Measurements from ENCODE around the gene CCNY. TPM values are rescaled to one million over a fixed set of nuclear protein-coding genes. Genes with fewer than 3 reads are reported as not detected.

CCNY gene
- total RNA-seq, 2 experiments from 2014 or later, result 64.9 to 66.9 TPM

DNA sequence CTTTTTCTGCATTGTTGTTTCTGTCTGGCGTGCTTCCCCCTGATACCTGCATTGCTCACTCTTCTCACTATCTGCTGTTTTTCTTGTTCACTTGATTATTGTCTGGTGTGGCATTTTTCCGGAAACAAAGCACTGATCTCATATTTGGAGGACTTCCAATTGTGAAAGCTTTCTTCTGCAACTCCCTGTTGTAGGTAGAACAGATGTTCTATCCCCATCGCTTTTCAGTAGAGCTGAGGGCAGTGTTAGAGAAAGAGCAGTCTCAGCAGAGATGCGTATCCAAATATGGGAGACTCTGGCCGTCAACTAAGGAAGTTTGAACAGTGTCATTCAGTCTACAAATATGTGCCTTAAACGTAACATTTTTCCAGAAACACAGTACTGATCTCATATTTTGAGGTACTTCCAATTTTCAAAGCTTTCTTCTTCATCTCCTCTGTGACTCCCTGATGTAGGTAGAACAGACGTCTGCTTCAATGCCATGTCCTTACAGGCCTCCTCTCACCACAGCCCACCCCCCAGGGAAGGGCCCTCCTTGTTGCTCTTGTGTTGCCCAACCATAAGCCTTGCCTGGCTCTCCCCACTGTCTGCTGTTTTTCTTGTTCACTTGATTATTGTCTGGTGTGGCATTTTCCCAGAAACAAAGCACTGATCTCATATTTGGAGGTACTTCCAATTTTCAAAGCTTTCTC, 241.8 kb downstream of the CCNY start:
- no peaks in the 10 kb centered on the region for H3K9me3 Mint-ChIP-seq
- peaks cover 19% of the 10 kb centered on the region for H3K36me3 Mint-ChIP-seq (ENCODE audit: low read depth)
- CTCF ChIA-PET, result interaction anchor here (1.3 kb wide), 1 partner anchor 15 kb away, joined by 3 read pairs; no protein-coding TSS in a partner anchor
- peaks cover 6% of the 10 kb centered on the region for H3K36me3 ChIP-seq (ENCODE audit: insufficient read depth, low read length)
- no peak overlapping the region for H3K4me3 ChIP-seq (ENCODE audit: low read length)
- peaks cover 0 to 10% of the 10 kb centered on the region in 2 experiments for H3K9me3 ChIP-seq (ENCODE audit: control insufficient read depth in 1 of 2, insufficient read depth in 1 of 2, low read length in 2 of 2)
- no peaks in the 10 kb centered on the region for H3K4me1 ChIP-seq (ENCODE audit: insufficient read depth, low read length)
- ATAC-seq (ENCODE audit: poor library complexity) (no peak), DNase-seq (no peak)
- no peak overlapping the region for H3K27ac Mint-ChIP-seq
- no peak overlapping the region for H3K4me3 Mint-ChIP-seq
- no peaks in the 10 kb centered on the region for H3K27me3 ChIP-seq (ENCODE audit: control insufficient read depth in 1 of 2, insufficient read depth in 2 of 2, low read length in 2 of 2)
- intact Hi-C loops (cut with DNase I, micrococcal nuclease), result no loop called here
- H3K4me1 Mint-ChIP-seq (ENCODE audit: low read depth), result no peaks in the 10 kb centered on the region
- no peak overlapping the region for H3K27ac ChIP-seq (ENCODE audit: low read depth in 1 of 2, low read length in 2 of 2)
- POLR2A ChIA-PET, result no interaction called here
- H3K27me3 Mint-ChIP-seq, result no peaks in the 10 kb centered on the region
- TF ChIP-seq, protein P1, sequence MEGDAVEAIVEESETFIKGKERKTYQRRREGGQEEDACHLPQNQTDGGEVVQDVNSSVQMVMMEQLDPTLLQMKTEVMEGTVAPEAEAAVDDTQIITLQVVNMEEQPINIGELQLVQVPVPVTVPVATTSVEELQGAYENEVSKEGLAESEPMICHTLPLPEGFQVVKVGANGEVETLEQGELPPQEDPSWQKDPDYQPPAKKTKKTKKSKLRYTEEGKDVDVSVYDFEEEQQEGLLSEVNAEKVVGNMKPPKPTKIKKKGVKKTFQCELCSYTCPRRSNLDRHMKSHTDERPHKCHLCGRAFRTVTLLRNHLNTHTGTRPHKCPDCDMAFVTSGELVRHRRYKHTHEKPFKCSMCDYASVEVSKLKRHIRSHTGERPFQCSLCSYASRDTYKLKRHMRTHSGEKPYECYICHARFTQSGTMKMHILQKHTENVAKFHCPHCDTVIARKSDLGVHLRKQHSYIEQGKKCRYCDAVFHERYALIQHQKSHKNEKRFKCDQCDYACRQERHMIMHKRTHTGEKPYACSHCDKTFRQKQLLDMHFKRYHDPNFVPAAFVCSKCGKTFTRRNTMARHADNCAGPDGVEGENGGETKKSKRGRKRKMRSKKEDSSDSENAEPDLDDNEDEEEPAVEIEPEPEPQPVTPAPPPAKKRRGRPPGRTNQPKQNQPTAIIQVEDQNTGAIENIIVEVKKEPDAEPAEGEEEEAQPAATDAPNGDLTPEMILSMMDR (IDR thresholded peaks at IDR 0.05), result no peak

DNA sequence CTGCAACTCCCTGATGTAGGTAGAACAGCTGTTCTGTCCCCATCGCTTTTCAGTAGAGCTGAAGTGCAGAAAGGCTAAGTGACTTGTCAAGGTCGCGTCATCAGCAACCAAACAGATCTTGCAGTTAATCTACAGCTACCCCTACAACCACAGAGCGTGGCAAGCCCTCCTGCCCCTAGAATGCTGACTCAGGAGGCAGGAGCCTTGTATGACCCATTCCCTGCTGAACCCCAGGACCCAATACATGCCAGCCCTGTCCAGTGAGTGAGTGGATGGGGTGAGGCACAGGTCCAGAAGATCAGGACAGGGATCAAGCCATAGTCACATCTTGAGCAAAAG, 242.3 kb downstream of the CCNY start:
- H3K9me3 ChIP-seq (ENCODE audit: control insufficient read depth in 1 of 2, insufficient read depth in 1 of 2, low read length in 2 of 2), result peaks cover 0 to 10% of the 10 kb centered on the region in 2 experiments
- peaks cover 4% of the 10 kb centered on the region for H3K36me3 ChIP-seq (ENCODE audit: insufficient read depth, low read length)
- Mint-ChIP-seq H3K4me1 (ENCODE audit: low read depth) (no peaks in the 10 kb centered on the region), H3K4me3 (no peak overlapping the region), H3K27ac (no peak overlapping the region), H3K9me3 (no peaks in the 10 kb centered on the region), H3K27me3 (no peaks in the 10 kb centered on the region), H3K36me3 (ENCODE audit: low read depth) (peaks cover 16% of the 10 kb centered on the region)
- H3K27ac ChIP-seq (ENCODE audit: low read depth in 1 of 2, low read length in 2 of 2), result no peak overlapping the region
- ChIA-PET POLR2A (no interaction called here), CTCF (interaction anchor here (1.3 kb wide), 1 partner anchor 15 kb away, joined by 3 read pairs; no protein-coding TSS in a partner anchor)
- ATAC-seq (ENCODE audit: poor library complexity) (no peak), DNase-seq (no peak)
- intact Hi-C loops (cut with DNase I, micrococcal nuclease), result no loop called here
- no peak overlapping the region for H3K4me3 ChIP-seq (ENCODE audit: low read length)
- H3K4me1 ChIP-seq (ENCODE audit: insufficient read depth, low read length), result no peaks in the 10 kb centered on the region
- TF ChIP-seq, protein P1 (IDR thresholded peaks at IDR 0.05), result no peak
- no peaks in the 10 kb centered on the region for H3K27me3 ChIP-seq (ENCODE audit: control insufficient read depth in 1 of 2, insufficient read depth in 2 of 2, low read length in 2 of 2)

DNA sequence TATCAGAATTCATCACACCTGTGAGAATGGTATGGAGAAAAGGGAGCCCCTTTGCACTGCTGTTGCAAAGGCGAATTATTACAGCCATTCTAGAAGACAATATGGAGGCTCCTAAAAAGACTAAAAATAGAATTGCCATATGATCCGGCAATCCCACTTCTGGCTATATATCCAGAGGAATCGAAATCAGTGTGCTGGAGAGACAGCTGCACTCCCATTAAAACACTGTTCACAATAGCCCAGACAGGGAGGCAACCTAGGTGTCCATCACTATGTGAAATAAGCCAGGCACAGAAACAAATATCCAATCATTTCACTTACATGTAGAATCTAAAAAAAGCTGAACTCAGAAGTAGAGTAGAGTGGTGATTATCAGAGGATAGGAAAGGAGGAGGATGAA, 242.8 kb downstream of the CCNY start:
- Histone ChIP-seq H3K27me3 (ENCODE audit: control insufficient read depth in 1 of 2, insufficient read depth in 2 of 2, low read length in 2 of 2) (no peaks in the 10 kb centered on the region), H3K4me1 (ENCODE audit: insufficient read depth, low read length) (no peaks in the 10 kb centered on the region), H3K36me3 (ENCODE audit: insufficient read depth, low read length) (no peaks in the 10 kb centered on the region), H3K4me3 (ENCODE audit: low read length) (no peak overlapping the region), H3K27ac (ENCODE audit: low read depth in 1 of 2, low read length in 2 of 2) (no peak overlapping the region), H3K9me3 (ENCODE audit: control insufficient read depth in 1 of 2, insufficient read depth in 1 of 2, low read length in 2 of 2) (peaks cover 0 to 10% of the 10 kb centered on the region in 2 experiments)
- Mint-ChIP-seq H3K27ac (no peak overlapping the region), H3K27me3 (no peaks in the 10 kb centered on the region), H3K4me3 (no peak overlapping the region), H3K36me3 (ENCODE audit: low read depth) (peaks cover 11% of the 10 kb centered on the region), H3K4me1 (ENCODE audit: low read depth) (no peaks in the 10 kb centered on the region), H3K9me3 (no peaks in the 10 kb centered on the region)
- POLR2A ChIA-PET, result no interaction called here
- DNase-seq, result no peak
- CTCF ChIA-PET, result interaction anchor here (1.3 kb wide), 1 partner anchor 16 kb away, joined by 3 read pairs; no protein-coding TSS in a partner anchor
- TF ChIP-seq, protein P1 (IDR thresholded peaks at IDR 0.05), result no peak
- intact Hi-C loops (cut with DNase I, micrococcal nuclease), result no loop called here
- ATAC-seq (ENCODE audit: poor library complexity), result no peak
